Keratinocyte (primary cell): ENCODE data around the gene MMP11.

Experiments
- CTCF ChIP-seq, 3 experiments: IDR thresholded peaks in 1 of 3; conservative IDR thresholded peaks in 1 of 3; optimal IDR thresholded peaks in 1 of 3; 2 replicates in 2 of 3; 3 replicates in 1 of 3; pipeline versions ENCODE3 to v1.5.1; 2011; ENCODE audit warnings: low read length in 3 of 3, mild to moderate bottlenecking in 3 of 3, moderate library complexity in 2 of 3, control low read depth in 1 of 3, inconsistent platforms in 1 of 3; ENCODE audit not compliant: insufficient read depth in 2 of 3; ENCODE audit errors: extremely low read depth in 1 of 3
- EZH2 ChIP-seq: IDR thresholded peaks from one replicate; pipeline ENCODE4 v1.6.1; 2012; ENCODE audit warnings: inconsistent platforms, mild to moderate bottlenecking, low read length, moderate library complexity

GRCh38 chr22:23754980-23755636, 17.5 kb upstream of the MMP11 start:
- TF ChIP-seq CTCF (optimal IDR thresholded peaks at IDR 0.05 in 1 of 3, IDR thresholded peaks at IDR 0.05 in 1 of 3, conservative IDR thresholded peaks at IDR 0.05 in 1 of 3; ENCODE audit: extremely low read depth in 1 of 3, insufficient read depth in 2 of 3, low read length in 3 of 3), result no peak
- no peak for TF ChIP-seq EZH2
